CD4-positive, alpha-beta T cell treated with Interferon alpha-2 for 1 hour (primary cell): ENCODE results near the gene WSCD1.

Experiments used
- DNase-seq, 2 donors: peaks; one replicate each; pipeline ENCODE4 v3.0.0-alpha.2; 2020 to 2022

Gene WSCD1

DNA sequence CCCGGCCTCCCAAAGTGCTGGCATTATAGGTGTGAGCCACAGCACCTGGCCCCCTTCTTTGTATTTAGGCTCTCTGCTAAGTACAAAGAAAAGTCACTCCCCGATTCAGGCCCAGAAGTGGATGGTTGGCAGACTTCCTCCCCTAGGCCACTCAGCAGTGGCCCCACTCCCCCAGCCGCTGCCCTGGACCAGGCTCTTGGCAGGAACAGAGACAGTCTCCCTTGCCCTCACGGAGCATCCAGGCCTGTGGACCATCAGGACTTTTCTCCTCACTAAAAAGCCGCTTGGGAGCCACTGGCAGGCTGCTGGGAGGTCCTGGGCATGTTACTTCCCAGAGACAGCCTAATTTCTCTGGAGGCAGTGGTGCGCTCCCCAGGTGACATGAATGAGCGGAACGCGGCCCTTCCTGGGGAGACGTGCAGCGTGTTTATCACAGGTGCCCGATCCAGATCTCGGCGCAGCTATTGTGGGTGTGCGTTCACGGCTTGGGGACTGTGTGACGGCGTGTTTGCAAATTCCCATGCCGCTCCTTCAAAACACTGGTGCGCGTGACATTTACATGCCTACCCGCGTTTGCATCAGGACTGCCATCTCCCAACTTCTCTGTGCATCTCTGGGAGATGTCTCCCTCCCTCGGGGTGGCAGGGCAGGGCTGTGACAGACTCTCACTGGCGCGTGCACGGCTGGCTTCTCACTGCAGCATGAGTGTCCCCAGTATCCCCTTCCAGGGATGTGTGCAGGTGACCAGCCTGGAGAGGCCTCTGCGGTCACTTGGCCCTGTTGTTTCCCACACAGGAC, 16.6 kb downstream of the WSCD1 start:
- no peak for DNase-seq

DNA sequence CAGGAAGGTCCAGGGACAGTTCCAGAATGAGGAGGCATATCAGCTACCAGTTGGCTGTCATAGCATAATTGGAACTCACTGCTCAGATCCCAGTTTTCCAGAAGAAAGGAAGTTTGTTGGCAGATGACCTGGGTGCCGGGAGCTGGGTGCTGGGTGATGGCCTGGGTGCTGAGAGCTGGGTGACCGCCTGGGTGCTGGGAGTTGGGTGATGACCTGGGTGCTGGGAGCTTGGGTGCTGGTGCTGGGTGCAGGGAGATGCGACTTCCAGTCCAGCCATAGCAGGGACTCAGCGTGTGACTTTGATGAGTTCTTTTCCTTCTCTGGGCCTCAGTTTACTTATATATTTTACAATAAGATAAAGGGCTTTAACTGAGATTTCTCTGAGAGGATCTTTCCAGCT, 18.0 kb downstream of the WSCD1 start:
- DNase-seq = no peak

DNA sequence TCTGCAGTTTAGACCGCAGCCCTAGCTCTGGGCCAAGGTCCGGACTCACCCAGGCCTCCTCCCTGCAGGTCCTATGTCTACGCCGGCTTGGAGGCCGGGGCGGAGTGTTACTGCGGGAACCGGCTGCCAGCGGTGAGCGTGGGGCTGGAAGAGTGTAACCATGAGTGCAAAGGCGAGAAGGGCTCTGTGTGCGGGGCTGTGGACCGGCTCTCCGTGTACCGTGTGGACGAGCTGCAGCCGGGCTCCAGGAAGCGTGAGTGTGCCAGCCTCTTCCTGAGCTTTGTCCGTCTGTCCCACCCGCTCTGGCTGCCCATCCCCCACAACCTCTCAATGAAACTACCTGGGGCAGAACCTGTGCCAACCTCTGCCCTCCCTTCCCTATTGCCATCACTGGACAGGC, 20.1 kb downstream of the WSCD1 start:
- DNase-seq = no peak

DNA sequence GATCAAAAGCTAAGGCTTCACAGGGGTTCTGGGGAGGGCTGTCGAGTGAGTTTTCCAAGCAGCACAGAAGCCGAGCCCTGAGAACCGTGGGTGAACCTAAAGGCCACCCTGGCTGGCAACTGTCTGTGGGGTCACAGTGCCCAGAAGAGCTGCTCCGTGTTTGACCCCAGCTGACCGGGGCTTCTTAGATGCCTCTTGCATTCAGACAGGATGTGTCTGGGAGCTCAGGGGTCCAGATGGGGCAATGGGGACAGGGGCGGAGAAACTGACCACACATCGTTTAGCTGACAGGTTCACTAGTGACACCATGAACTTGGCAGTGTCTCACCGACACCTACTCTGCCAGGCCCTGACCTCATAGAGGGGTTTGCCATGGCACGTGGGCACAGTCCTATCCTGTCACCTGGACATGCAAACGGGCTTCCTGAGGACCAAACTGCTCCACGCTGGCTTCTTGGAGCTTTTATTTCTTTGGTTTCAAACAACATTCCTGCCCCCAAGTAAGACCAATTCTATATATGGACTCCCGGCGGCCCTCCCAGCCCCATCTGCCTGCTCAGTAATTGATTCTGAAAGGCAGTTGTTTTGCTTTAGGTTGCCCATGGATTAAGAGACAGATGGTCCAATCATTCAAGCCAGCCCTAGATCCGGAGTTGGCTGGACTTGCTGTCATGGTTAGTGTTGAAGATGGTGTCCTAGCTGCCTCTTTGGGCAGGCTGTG, 22.2 kb downstream of the WSCD1 start:
- no peak for DNase-seq

DNA sequence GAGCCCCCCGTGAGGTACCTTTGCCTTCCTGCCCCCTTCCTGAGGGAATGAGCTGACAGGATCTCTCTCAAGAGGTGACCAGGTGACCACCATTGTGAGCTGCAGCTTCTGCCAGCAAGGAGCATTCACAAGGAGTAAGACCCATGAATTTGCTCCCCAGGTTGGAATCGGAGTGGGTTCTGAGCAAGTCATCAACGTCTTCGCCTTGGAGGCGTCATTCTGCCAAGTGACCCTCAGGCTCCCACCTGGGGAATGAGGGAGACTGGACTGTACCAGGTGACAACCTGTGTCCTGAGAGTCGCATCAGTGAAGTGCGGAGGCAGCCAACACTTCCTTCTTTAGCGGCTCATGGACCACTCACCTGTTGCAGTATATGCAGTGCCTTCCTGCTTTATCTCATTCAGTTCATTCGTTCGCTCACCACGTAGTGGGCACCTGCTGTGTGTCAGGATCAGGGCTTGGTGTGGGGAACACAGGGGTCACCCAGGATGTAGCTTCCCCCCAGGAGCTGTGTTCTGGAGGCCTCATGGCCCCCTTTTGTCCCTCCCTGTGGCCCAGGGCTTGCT, 22.8 kb downstream of the WSCD1 start:
- no peak for DNase-seq

DNA sequence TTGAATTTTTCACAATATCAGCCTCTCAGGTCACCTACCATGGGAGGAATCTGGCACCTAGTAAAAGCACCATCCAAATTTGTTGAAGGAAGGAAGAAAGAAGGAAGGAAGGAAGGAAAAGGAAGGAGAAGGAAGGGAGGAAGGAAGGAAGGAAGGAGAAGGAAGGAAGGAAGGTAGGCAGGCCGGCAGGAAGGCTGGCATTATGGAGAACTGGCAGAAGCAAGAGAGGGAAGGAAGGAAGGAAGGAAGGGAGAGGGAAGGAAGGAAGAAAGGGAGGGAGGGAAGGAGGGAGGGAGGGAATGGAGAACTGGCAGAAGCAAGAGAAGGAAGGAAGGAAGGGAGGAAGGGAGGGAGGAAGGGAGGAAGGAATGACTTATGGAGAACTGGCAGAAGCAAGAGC, 24.3 kb downstream of the WSCD1 start:
- DNase-seq = no peak

DNA sequence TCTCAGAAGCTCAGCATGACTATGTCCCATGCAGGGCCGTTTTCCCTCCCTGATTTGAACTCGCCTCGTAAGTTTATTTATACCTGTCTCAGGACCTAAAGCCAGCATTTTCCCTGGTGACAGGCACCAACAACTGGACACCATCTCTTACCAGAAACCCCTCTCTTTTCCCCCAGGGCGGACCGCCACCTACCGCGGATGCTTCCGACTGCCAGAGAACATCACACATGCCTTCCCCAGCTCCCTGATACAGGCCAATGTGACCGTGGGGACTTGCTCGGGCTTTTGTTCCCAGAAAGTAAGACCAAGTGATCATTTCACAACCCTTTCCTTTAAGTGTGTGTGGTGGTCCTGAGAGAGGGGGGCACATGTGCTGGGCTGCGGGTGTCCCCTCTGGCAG, 24.7 kb downstream of the WSCD1 start:
- no peak for DNase-seq

DNA sequence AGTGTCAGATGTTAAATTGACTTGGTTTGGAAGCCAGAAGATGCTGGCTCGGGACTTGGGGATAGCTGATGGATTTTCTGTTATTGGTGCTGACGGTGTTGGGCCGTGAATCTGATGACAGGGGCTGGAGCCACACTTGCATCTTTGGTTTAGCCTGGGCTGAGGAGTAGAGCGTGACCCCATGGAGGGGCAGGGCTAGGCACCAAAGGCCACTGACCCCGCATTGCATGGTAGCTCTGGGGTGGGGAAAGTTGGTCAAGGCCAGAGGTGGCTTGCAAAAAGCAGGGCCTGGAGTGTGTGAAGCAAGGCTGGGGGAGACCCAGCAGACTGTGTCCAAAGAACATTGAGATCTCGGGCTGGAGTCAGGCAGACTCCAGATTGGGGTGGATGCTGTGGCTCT, 25.3 kb downstream of the WSCD1 start:
- DNase-seq = no peak

DNA sequence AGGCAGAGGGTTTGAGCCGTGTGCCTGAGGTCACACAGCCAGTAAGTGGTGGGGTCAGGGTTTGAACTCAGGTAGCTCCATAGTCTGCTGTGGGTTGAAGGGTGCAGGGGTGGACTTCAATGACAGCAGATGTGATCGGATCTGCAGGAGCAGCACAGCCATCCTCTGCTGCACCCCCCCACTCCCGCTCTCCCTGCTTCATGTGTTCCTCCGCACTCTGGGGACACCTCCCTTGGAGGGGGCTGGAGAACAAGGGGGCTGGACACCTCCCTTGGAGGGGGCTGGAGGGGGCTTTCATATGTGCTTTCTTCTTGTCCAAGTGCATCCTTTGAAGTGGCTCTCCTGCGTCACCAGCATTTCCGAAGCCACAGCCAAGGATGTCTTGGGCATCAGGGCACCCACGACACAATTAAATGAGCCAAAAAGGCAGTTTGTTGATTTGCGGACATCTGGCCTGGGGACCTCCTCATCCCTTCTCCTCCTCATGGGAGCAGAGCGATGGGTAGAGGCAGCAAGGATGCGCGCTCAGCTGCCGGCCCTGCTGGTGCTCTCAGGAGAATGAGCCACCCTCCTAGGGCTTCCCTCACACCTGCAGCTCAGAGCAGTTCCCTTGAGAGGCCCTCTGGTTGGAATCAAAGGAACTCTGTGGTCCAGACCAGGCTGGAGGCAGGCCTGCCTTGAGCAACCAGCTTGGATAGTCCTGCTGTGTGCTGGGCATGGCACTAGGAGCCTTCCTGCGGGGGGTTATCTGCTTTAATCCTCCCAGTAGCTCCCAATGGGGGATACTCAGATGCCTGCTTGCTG, 26.2 kb downstream of the WSCD1 start:
- DNase-seq = no peak

DNA sequence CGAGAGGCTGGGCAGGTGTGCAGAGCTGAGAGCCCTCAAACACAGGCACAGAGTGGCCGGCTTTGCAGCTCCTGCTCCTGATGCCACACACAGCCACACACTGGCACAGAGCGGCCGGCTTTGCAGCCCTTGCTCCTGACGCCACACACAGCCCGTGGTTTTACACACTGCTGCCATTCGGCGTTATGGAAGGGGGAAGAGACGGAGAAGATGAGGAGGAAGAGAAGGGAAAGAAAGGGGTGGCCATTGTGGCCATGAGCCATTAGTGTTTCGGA, 26.8 kb downstream of the WSCD1 start:
- no peak for DNase-seq

DNA sequence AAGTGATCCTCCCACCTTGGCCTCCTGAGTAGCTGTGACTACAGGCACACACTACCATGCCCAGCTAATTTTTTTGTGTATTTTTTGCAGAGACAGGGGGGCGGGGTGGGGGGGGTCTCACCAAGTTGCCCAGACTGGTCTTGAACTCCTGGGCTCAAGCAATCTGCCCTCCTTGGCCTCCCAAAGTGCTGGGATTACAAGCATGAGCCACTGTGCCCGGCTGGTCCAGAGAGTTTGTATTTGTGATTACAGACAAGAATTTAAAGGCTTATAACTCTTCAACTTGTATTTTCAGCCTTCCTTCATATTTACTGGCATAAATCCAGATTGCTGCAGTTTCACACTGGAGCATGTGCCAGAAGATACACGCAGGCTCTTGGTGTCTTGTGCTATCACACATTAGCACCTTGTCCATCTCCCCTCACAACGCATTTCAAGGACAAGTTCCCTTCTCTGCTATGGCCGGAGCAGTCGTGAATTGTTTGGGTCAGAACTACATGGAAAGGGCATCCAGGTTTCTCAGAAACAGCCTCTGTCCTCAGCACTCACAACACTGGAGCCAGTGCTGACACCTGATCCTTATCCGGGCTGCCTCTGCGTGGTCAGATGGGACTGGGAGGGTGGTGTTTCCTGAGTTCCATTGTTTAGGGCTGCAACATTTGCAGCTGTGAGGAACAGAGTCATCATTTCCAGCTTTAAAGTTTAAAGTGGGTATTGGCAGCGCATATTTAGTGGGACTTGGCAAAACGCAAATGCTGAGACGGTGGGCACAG, 28.1 kb downstream of the WSCD1 start:
- DNase-seq = no peak

DNA sequence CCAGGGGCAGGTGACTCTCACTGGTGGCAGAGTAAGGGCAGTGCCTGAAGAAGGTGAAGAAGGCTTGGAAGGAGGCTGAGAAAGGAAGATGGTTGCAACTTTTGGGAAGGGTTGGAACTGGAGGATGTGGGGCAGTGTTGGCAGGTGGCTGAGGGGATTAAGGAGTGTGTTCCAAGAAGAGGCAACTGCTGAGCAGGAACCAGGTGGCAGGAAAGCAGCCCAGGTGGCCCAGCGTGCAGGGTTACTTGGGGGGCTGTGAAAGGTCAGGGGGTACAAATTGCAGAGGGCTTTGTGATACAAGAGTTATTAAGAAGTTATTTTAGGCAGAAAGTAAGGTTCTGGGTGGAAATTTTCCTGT, 28.6 kb downstream of the WSCD1 start:
- no peak for DNase-seq

DNA sequence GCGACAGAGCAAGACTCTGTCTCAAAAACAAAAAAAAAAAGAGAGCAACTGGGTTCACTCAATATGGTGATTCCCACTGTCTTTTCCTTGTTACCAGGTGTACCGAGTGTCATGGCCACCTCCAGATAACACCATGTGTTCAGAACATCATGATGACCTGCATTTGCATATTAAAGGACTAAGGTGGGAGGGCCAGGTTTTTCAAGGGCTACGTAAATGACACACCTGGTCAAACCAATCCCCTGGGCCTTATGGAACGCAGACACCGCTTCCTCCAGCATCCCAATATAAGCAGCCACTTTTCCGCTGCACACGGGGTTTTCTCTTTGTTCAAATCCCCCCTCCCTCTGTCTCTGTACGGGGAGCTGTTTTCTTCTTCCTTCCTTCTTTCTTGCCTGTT, 29.3 kb downstream of the WSCD1 start:
- no peak for DNase-seq

DNA sequence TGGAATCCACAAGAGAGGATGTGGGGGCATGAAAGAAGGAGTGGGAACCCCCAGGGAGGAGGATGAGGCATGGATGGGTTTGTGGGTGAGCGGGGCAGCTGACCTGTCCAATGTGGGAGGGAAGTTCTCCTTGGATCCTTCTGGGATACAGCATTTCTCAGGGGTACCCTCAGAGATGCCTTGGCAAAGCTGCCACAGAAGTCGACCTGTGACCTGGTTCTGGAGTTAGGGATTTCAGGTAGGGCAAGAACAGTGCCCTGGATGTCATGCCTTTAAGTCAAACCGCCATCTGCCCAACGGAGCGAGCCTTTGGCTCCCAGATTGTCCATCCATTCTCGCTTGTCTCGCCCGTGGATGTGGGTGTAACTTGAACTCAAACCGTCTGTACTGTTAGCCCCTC, 30.0 kb downstream of the WSCD1 start:
- DNase-seq = no peak

DNA sequence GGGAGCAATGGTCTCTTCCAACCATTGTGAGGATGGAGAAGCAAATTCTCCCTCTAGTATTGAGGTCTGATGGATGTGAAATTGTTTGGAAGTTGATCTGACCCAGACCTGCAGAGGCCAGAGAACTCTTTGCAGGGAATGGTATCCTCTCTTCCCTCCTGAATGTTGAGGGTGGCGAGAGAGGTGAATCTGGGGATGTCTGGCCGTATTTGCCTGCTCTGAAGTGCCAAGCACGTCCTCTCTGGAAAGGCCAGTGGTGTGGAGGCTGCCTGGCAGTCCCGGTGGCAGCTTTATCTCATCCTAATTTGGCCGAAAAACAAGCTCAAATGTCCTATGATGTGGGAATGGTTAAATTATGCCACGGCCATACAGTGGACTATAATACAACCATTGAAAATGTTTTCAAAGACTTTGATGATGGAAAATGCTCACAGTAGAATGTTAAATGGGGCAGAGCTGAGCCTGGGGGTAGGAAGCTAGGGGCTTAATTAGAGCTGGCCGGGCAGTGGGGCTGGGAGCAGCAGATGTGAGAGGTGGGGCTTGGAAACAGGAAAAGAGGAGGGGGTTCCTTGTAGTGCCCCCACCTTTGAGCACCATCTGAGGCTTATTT, 30.8 kb downstream of the WSCD1 start:
- no peak for DNase-seq

DNA sequence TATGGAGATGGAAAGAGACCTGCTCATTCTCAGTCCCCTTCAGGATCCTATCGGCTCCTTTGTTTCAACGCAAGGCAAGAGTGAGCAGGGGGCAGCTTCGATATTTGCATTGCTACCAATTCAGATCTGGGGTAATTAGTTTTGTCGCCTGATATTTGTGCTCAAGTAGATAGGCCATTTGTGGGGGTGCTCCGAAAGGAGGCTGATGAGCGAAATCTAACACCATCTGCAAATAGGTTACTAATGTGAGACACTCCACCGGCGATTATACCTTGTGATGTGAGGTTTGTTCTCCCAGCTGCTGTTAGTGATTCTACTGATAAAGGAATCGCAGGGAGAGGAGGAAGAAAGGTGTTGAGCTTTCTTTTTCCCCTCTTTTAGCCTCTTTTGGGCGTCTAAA, 31.5 kb downstream of the WSCD1 start:
- no peak for DNase-seq

DNA sequence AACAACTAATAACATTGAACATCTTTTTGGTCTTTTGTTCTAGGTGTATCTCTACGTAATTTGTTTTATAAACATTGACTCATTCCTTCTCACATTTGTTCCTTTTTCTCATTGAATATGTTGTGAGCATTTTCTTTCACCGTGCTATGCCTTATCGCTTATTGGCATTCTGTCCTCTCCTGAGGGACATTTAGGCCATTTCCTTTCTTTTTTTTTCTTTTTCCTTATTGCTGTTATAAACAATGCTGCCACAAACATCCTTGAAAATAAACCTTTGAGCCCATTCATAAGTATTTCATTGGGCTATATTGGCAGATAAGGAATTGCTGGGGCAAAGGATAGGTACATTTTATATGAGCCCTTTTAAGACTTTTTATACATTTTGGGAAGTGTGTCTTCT, 32.4 kb downstream of the WSCD1 start:
- DNase-seq = no peak

DNA sequence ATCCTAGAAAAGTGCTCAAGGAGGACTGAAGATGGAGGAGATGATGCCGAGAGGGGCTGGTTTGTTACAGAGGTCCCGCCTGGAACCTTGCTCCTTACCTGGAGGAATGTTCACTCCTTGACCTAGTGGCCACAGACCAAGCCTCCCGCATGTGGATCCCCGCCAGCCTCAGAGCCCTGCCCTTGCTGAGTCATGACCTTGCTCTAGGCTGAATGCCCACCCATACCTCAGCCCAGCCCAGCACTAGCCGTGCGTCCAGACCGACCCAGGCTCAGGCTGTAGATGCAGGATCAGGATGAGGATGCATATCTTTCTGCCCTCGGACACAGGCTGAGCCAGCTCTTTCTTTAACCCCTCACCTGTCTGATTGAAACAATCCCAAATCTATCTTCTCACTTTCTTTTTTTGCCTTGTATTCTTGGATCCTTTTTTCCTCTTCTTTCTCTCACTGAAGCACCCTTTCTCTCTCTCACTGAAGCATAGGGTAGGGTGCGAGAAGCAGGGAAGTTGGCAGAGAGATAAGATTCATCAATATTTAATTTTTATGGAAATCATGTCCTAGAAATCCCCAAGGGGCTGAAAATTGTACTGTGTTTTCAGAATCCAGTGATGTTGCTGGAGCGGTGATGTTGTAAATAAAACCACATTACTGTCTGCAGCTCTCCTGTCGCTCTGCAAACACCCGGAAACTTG, 34.9 kb downstream of the WSCD1 start:
- no peak for DNase-seq

DNA sequence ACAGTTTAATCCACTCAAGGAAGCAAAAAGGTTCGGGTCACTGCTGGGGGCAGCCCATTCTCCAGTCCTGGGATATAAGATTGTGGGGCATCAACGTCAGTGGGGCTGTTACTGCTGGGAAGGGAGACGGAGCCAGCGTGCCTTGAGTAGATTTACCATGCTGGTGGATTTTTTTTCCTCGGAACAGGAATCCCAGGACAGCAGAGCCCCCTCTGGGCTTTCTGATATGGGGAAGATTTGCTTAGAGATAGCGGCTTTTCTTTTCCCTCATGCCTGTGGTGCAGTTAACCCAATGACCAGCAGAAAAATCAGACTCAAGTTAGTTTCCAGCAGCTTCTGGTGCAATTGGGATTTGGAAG, 35.4 kb downstream of the WSCD1 start:
- no peak for DNase-seq

DNA sequence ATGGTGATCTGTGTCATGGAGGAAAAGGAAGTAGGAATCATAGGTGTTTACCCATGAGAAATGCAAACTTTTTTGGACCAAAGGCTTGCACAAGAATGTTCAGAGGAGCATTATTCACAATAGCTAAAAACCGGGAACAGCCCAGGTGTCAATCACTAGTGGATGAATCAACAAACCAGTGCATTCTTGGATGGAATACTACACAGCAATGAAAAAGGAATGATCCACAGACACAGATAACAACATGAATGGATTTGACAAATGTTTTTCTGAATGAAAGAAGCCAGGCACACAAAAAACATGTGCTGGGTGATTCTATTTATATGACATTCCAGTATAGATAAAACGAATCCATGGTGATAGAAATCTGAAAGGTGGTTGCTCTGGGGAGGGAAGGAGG, 36.0 kb downstream of the WSCD1 start:
- no peak for DNase-seq

DNA sequence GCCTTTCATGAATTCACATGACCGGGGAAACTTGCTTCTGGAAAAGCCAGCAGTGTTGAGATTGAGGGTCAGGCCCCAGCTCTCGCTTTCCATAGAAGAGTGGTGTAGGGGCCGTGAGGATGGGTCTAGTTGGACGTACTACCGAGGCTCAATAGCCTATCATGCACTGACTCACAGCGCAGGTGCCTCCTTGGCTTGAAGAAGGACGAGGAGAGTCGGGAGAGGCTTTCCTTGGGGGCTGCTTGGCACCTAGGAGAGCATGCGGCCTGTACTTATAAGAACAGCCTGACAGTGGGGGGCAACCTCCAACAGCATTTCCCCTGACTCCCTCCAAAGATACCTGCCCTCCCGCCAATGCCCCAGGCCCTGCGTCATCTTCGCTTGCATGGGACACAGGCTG, 37.6 kb downstream of the WSCD1 start:
- no peak for DNase-seq

DNA sequence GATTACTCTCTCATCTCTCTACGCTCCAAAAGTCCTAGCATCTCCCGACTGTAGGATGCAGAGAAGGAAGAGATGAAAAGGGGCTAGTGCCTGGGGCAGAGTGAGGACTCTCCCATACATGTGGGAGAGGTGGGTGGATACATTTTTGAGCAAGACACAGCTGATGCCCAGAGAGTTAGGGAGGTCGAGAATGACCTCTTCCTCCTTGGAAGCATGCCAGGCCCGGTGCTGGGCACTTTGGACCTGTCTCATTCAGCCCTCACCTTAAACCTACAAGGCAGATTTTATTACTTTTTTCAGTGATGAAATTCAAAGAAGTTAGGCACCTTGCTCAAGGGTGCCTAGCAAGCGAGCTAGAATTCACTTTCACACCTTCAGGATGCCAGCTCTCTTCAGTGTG, 38.2 kb downstream of the WSCD1 start:
- no peak for DNase-seq
